HFFc6 (cell line): ENCODE data around the gene TRA2A. TPM values are rescaled to one million over a fixed set of nuclear protein-coding genes. Genes with fewer than 3 reads are reported as not detected.
"Not testable (repeated sequence)": the region's sequence is repeated elsewhere in the genome, so short reads cannot be mapped to it uniquely, and the experiment has no call there.

Experiments
- DNase-seq: peaks from one replicate; pipeline ENCODE4 v3.0.0-alpha.2; 2018
- H3K27ac Mint-ChIP-seq: 2 replicates; pipeline ENCODE4 v1.8.0; 2020; ENCODE audit warnings: mild to moderate bottlenecking, mixed read lengths
- H3K27me3 Mint-ChIP-seq: 2 replicates; pipeline ENCODE4 v1.8.0; 2021; ENCODE audit warnings: mild to moderate bottlenecking, moderate library complexity, mixed read lengths; ENCODE audit not compliant: insufficient read depth
- H3K36me3 Mint-ChIP-seq: 2 replicates; pipeline ENCODE4 v1.8.0; 2021; ENCODE audit warnings: low read depth, mixed read lengths
- H3K4me1 Mint-ChIP-seq: 2 replicates; pipeline ENCODE4 v1.8.0; 2020; ENCODE audit warnings: low read depth, mixed read lengths
- H3K4me3 Mint-ChIP-seq: 2 replicates; pipeline ENCODE4 v1.8.0; 2020; ENCODE audit warnings: mild to moderate bottlenecking, moderate library complexity, mixed read lengths
- H3K9me3 Mint-ChIP-seq: 2 replicates; pipeline ENCODE4 v1.8.0; 2020; ENCODE audit warnings: mild to moderate bottlenecking, mixed read lengths
- total RNA-seq, 6 experiments: library from RNA; stranded (reverse); fragmentation: NEBNext Ultra II Directional; extraction: Animal tissue kit (Norgen Biotek cat#: 25700); gene quantifications; 2 replicates in 1 of 6; 3 replicates in 5 of 6; pipeline ENCODE4 v1.2.3, GENCODE V29; 2021
- TF ChIP-seq, protein P1 (sequence below): fragments of 200-600 bp; sonication (generic); IDR thresholded peaks from 2 replicates; pipeline ENCODE4 v1.5.0; 2021; ENCODE audit warnings: antibody characterized with exemption, mild to moderate bottlenecking

The TRA2A gene
- total RNA-seq, 6 experiments from 2014 or later: 85.5 to 97.8 (median 92.5) TPM

- no peak overlapping the region for H3K27ac Mint-ChIP-seq
- H3K4me1 Mint-ChIP-seq: peaks cover 64% of the 10 kb centered on the region
- DNase-seq: no peak
- TF ChIP-seq, protein P1, sequence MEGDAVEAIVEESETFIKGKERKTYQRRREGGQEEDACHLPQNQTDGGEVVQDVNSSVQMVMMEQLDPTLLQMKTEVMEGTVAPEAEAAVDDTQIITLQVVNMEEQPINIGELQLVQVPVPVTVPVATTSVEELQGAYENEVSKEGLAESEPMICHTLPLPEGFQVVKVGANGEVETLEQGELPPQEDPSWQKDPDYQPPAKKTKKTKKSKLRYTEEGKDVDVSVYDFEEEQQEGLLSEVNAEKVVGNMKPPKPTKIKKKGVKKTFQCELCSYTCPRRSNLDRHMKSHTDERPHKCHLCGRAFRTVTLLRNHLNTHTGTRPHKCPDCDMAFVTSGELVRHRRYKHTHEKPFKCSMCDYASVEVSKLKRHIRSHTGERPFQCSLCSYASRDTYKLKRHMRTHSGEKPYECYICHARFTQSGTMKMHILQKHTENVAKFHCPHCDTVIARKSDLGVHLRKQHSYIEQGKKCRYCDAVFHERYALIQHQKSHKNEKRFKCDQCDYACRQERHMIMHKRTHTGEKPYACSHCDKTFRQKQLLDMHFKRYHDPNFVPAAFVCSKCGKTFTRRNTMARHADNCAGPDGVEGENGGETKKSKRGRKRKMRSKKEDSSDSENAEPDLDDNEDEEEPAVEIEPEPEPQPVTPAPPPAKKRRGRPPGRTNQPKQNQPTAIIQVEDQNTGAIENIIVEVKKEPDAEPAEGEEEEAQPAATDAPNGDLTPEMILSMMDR: no peak
- no peaks in the 10 kb centered on the region for H3K9me3 Mint-ChIP-seq
- H3K27me3 Mint-ChIP-seq: peaks cover 1% of the 10 kb centered on the region; the same call in 1 of the 2 replicates
- 0 out of 2 replicates have a peak overlapping the region, but pooled peaks have one; percentile 17 for H3K4me3 Mint-ChIP-seq
- peaks cover 17% of the 10 kb centered on the region for H3K36me3 Mint-ChIP-seq
These were observed 7.3 kb downstream of the TRA2A start for GRCh38 chr7:23524473-23524872.

DNA sequence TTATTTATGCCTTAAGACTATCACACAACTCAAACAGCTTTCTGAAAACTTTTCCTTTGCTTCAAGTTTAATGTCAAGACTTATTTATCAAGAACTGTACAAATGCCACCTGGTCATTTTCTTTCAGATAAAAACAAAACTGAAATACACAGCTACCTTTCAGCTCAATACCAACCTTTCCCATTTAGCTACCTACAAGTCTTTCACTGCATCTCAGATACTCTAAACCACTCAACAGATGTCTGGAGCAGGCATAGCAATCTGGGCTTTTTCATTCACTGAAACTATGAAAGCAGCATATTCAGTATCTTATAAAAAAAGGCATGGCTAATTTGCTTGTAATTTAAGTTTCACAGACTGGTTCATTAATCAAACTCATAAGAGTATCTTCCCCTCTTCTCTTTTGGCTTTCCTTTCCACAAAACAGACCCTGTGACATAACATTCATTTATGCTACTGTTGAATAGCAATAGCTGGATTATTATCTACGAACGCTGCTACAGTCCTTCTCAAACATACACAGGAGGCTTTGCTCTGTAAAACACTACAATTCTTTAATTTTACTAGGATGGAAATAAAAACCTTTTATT lies 8.2 kb downstream of the TRA2A start:
- peaks cover 55% of the 10 kb centered on the region for H3K4me1 Mint-ChIP-seq
- peaks cover 1% of the 10 kb centered on the region; the same call in 1 of the 2 replicates for H3K27me3 Mint-ChIP-seq
- TF ChIP-seq, protein P1: no peak
- no peaks in the 10 kb centered on the region for H3K9me3 Mint-ChIP-seq
- H3K27ac Mint-ChIP-seq: no peak overlapping the region
- H3K36me3 Mint-ChIP-seq: peaks cover 19% of the 10 kb centered on the region
- no peak overlapping the region for H3K4me3 Mint-ChIP-seq
- no peak for DNase-seq

DNA sequence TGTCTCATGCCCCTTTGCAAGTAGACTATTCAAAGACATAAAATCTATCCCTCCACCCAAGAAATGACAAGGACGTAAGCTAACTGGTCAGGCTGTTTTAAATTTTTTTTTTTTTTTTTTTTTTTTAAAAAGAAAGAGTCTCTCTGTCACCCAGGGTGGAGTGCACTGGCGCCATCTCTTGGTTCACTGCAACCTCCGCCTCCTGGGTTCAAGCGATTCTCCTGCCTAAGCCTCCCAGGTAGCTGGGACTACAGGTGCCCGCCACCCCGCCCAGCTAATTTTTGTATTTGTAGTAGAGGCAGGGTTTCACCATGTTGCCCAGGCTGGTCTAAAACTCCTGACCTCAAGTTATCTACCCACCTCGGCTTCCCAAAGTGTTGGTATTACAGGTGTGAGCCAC lies 11.2 kb downstream of the TRA2A start:
- Mint-ChIP-seq H3K4me1 (peaks cover 31% of the 10 kb centered on the region), H3K27ac (no peak overlapping the region), H3K4me3 (no peak overlapping the region), H3K9me3 (no peaks in the 10 kb centered on the region), H3K36me3 (peaks cover 34% of the 10 kb centered on the region), H3K27me3 (peaks cover 1% of the 10 kb centered on the region; the same call in 1 of the 2 replicates)
- TF ChIP-seq, protein P1: peak; percentile 59; the same call in 1 of the 2 replicates
- DNase-seq: no peak

- Mint-ChIP-seq H3K9me3 (no peaks in the 10 kb centered on the region), H3K27ac (no peak overlapping the region), H3K4me1 (no peaks in the 10 kb centered on the region), H3K4me3 (no peak overlapping the region), H3K36me3 (peaks cover 49% of the 10 kb centered on the region), H3K27me3 (peaks cover 3% of the 10 kb centered on the region; the same call in 1 of the 2 replicates)
- TF ChIP-seq, protein P1: no peak
- DNase-seq: no peak
These were observed 17.0 kb downstream of the TRA2A start for GRCh38 chr7:23514755-23515154.

DNA sequence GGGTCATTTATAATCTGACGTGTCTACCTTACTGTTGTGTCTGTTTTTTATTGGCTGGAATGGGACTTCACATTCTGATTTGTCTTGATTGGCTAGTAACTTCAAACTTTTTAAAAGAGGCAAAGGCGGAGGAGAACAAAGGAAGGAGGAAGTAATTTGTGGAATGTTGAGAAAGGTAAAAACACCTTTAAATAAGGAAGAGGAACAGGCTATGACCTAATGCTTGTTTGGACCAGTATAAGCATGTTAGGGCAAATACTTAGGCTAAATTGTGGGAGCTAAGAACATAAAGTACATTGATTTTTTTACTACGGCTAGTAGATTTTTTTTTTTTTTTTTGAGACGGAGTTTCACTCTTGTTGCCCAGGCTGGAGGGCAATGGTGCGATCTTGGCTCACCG lies 18.0 kb downstream of the TRA2A start:
- H3K27me3 Mint-ChIP-seq, H3K4me1 Mint-ChIP-seq, H3K9me3 Mint-ChIP-seq, DNase-seq, H3K4me3 Mint-ChIP-seq, H3K27ac Mint-ChIP-seq: not testable (repeated sequence)
- peaks cover 46% of the 10 kb centered on the region for H3K36me3 Mint-ChIP-seq

GRCh38 chr7:23494009-23494408 lies 37.8 kb downstream of the TRA2A start:
- H3K36me3 Mint-ChIP-seq: no peaks in the 10 kb centered on the region
- TF ChIP-seq, protein P1: no peak
- H3K4me3 Mint-ChIP-seq: no peak overlapping the region
- no peaks in the 10 kb centered on the region; the same call in none of the 2 replicates for H3K27me3 Mint-ChIP-seq
- H3K9me3 Mint-ChIP-seq: no peaks in the 10 kb centered on the region
- H3K4me1 Mint-ChIP-seq: peaks cover 13% of the 10 kb centered on the region; the same call in 1 of the 2 replicates
- DNase-seq: no peak
- H3K27ac Mint-ChIP-seq: no peak overlapping the region
